SU-DHL-6 (cell line): Measurements from ENCODE around the gene FNDC11.

ENCODE experiments used
- H2AFZ ChIP-seq: fragments of 200-600 bp; sonication (generic); 2 replicates; pipeline ENCODE4 v1.6.1; 2014; ENCODE audit warnings: low read depth, mild to moderate bottlenecking, moderate library complexity, mixed read lengths, antibody characterized with exemption, low read length; ENCODE audit not compliant: severe bottlenecking
- H3F3A ChIP-seq: fragments of 200-600 bp; shearing (Covaris generic); 2 replicates; pipeline ENCODE4 v1.6.0; 2016; ENCODE audit warnings: antibody characterized with exemption, mild to moderate bottlenecking; ENCODE audit not compliant: insufficient read depth
- H3K27ac ChIP-seq: fragments of 200-600 bp; sonication (generic); 2 replicates; pipeline ENCODE4 v1.5.1; 2016; ENCODE audit warnings: low read depth, mild to moderate bottlenecking, low read length, moderate library complexity, mixed read lengths
- H3K27me3 ChIP-seq: fragments of 200-600 bp; sonication (generic), shearing (Covaris generic); 2 replicates; pipeline ENCODE4 v1.6.0; 2014; ENCODE audit warnings: mild to moderate bottlenecking, low read length
- H3K36me3 ChIP-seq: fragments of 200-600 bp; sonication (generic); 2 replicates; pipeline ENCODE4 v1.6.1; 2014; ENCODE audit warnings: mild to moderate bottlenecking, low read length, mixed read lengths
- H3K4me2 ChIP-seq: fragments of 300-600, 200-600 bp; shearing (Covaris generic), sonication (generic); 2 replicates; pipeline ENCODE4 v1.6.0; 2014; ENCODE audit warnings: low read length, low read depth, mild to moderate bottlenecking; ENCODE audit not compliant: poor library complexity, severe bottlenecking
- H3K4me3 ChIP-seq: fragments of 200-600 bp; sonication (generic); 2 replicates; pipeline ENCODE4 v1.5.1; 2014; ENCODE audit warnings: antibody characterized with exemption, low read length, mild to moderate bottlenecking, mixed read lengths; ENCODE audit not compliant: insufficient read depth, poor library complexity, severe bottlenecking
- H3K79me2 ChIP-seq: fragments of 200-600 bp; sonication (generic); 2 replicates; pipeline ENCODE4 v1.6.1; 2014; ENCODE audit warnings: mild to moderate bottlenecking, low read length, moderate library complexity; ENCODE audit not compliant: insufficient read depth
- H3K9ac ChIP-seq: fragments of 200-600 bp; sonication (generic); 2 replicates; pipeline ENCODE4 v1.7.0; 2014; ENCODE audit warnings: mild to moderate bottlenecking, low read length
- H3K9me2 ChIP-seq: fragments of 200-600 bp; sonication (generic); replicated peaks from 2 replicates; pipeline ENCODE4 v1.6.1; 2014; ENCODE audit warnings: low read length; ENCODE audit not compliant: insufficient read depth
- H3K9me3 ChIP-seq: fragments of 200-600 bp; sonication (generic); 2 replicates; pipeline ENCODE4 v1.6.1; 2014; ENCODE audit warnings: low read length, mixed read lengths; ENCODE audit not compliant: insufficient read depth
- H4K20me1 ChIP-seq: fragments of 200-600 bp; sonication (generic); 2 replicates; pipeline ENCODE4 v1.6.1; 2014; ENCODE audit warnings: low read depth, mild to moderate bottlenecking, antibody characterized with exemption, low read length, moderate library complexity, mixed read lengths
- EZH2phosphoT487 ChIP-seq: fragments of 200-600 bp; sonication (generic), shearing (Covaris generic); conservative IDR thresholded peaks from 2 replicates; pipeline ENCODE4 v1.6.1; 2018; ENCODE audit warnings: mild to moderate bottlenecking, antibody characterized with exemption, low read length, moderate library complexity, mixed read lengths
- TF ChIP-seq, protein P1 (sequence below): fragments of 200-600 bp; sonication (generic); IDR thresholded peaks from one replicate; pipeline ENCODE4 v1.5.1; 2017; ENCODE audit warnings: antibody characterized with exemption, mild to moderate bottlenecking, low read length, moderate library complexity; ENCODE audit not compliant: insufficient read depth, poor library complexity, severe bottlenecking

The FNDC11 gene

DNA sequence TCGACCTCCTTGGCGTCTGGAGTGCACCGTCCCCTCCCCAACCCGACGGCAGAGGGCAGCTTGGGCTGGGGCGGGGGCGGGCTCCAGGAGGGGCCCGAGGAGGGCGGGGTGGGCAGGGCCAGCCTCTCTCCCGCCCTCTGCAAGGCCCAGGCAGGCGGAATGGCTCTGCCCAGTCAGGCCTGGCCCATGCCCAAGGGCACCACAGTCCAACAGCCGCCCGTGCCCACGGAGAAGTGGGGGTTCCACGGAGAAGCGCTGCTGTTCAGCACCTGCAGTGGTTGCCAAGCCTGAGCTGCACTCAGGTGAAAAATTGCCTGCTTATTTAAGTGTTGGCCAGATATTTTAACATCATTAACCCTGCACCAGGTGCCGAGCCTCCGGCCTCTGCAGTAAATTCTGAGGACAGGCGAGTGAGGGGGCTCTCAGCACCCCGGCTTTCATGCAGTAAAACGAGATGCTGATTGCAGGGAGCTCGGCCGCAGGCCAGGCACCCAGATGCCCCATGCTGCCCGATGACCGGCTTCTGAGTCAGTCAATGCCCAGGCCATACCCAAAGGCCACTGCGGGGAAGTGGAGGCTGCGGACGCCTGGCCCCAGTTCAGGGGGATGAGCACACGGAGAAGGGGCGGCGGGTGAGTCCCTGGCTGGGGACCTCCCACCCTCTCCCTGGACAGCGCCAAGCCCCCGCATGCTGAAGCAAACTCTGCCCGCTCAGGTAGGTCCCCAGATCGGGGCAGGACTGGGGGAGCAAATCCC lies 6.1 kb upstream of the FNDC11 start, which contains the start of gene SRMS:
SRMS (minus strand) TSS at position 25 of the 756 bp plus-strand sequence. CDS start 286 bp downstream, outside the sequence.
- Histone ChIP-seq H3K27ac (no peak within 1 kb of the TSS), H3K27me3 (no peaks in the 10 kb centered on the region), H3K36me3 (no peaks in the 10 kb centered on the region), H3F3A (peaks cover 3% of the 10 kb centered on the region; the same call in 1 of the 2 replicates), H2AFZ (no peak within 1 kb of the TSS), H4K20me1 (no peaks in the 10 kb centered on the region; the same call in 1 of the 2 replicates), H3K9me2 (no peaks in the 10 kb centered on the region), H3K79me2 (no peaks in the 10 kb centered on the region), H3K9me3 (no peaks in the 10 kb centered on the region), H3K4me3 (no peak within 1 kb of the TSS), H3K9ac (no peak within 1 kb of the TSS), H3K4me2 (no peak within 1 kb of the TSS)
- TF ChIP-seq EZH2phosphoT487: no peak
- TF ChIP-seq, protein P1, sequence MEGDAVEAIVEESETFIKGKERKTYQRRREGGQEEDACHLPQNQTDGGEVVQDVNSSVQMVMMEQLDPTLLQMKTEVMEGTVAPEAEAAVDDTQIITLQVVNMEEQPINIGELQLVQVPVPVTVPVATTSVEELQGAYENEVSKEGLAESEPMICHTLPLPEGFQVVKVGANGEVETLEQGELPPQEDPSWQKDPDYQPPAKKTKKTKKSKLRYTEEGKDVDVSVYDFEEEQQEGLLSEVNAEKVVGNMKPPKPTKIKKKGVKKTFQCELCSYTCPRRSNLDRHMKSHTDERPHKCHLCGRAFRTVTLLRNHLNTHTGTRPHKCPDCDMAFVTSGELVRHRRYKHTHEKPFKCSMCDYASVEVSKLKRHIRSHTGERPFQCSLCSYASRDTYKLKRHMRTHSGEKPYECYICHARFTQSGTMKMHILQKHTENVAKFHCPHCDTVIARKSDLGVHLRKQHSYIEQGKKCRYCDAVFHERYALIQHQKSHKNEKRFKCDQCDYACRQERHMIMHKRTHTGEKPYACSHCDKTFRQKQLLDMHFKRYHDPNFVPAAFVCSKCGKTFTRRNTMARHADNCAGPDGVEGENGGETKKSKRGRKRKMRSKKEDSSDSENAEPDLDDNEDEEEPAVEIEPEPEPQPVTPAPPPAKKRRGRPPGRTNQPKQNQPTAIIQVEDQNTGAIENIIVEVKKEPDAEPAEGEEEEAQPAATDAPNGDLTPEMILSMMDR: no peak

DNA sequence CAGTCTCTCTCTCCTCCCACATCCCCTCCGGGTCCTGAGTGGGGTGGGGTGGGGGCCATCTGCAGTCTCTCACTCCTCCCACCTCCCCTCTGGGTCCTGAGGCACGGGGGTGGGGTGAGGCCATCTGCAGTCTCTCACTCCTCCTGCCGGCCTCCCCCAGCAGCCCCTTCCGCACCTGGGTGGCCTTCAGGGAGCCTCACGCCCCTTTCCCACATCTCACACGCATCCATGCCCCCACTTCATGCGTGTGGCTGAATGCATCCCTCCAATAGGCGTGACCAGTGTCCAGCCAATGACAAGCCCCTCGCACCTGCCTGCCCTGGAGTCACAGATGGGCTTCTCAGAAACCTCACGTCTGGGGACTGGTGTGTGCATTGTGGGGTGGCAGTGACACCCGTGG lies 5.4 kb upstream of the FNDC11 start:
- H3K4me2 ChIP-seq: no peak overlapping the region
- H3K9me3 ChIP-seq: no peaks in the 10 kb centered on the region
- H2AFZ ChIP-seq: no peak overlapping the region
- no peak overlapping the region for H3K4me3 ChIP-seq
- no peak for TF ChIP-seq EZH2phosphoT487
- TF ChIP-seq, protein P1: no peak
- no peaks in the 10 kb centered on the region for H3K79me2 ChIP-seq
- no peaks in the 10 kb centered on the region for H3K36me3 ChIP-seq
- no peaks in the 10 kb centered on the region; the same call in 1 of the 2 replicates for H4K20me1 ChIP-seq
- no peak overlapping the region for H3K27ac ChIP-seq
- H3K9me2 ChIP-seq: no peaks in the 10 kb centered on the region
- no peak overlapping the region for H3K9ac ChIP-seq
- H3K27me3 ChIP-seq: no peaks in the 10 kb centered on the region
- H3F3A ChIP-seq: peaks cover 3% of the 10 kb centered on the region; the same call in 1 of the 2 replicates

DNA sequence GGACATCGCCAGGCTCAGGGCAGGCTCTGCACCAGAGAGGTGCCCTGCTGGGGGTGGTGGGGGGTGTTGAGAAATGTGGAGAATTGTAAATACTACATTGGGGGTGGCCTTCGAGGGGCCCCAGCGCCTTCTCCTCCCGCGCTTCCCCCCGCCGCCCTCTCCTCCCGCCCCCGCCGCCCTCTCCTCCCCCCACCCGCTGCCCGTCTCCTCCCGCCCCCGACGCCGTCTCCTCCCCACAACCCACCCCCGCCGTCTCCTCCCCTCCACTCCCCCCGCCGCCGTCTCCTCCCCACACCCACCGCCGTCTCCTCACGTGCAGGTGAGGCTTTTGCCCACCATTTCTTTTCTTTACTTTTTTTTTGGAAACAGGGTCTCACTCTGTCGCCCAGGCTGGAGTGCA lies 4.9 kb upstream of the FNDC11 start:
- H4K20me1 ChIP-seq: no peaks in the 10 kb centered on the region; the same call in 1 of the 2 replicates
- no peak overlapping the region for H3K9ac ChIP-seq
- no peaks in the 10 kb centered on the region for H3K9me3 ChIP-seq
- no peaks in the 10 kb centered on the region for H3K79me2 ChIP-seq
- no peaks in the 10 kb centered on the region for H3K36me3 ChIP-seq
- no peak overlapping the region for H3K27ac ChIP-seq
- no peak overlapping the region for H3K4me3 ChIP-seq
- H3K4me2 ChIP-seq: no peak overlapping the region
- no peaks in the 10 kb centered on the region for H3K9me2 ChIP-seq
- H3F3A ChIP-seq: peaks cover 3% of the 10 kb centered on the region; the same call in 1 of the 2 replicates
- no peaks in the 10 kb centered on the region for H3K27me3 ChIP-seq
- H2AFZ ChIP-seq: no peak overlapping the region
- TF ChIP-seq EZH2phosphoT487: no peak
- TF ChIP-seq, protein P1: no peak
